ENCODE data around the gene KL.

- TF ChIP-seq CTCF (IDR thresholded peaks at IDR 0.05): no peak
- TF ChIP-seq POLR2A (IDR thresholded peaks at IDR 0.05): no peak
- no peak for TF ChIP-seq POLR2AphosphoS5 (IDR thresholded peaks at IDR 0.05)
- TF ChIP-seq EP300 (IDR thresholded peaks at IDR 0.05; ENCODE audit: low read depth): no peak
Measured at GRCh38 chr13:32978278-32978677, 37.9 kb upstream of the KL start.

Data from transverse colon (tissue), 4 donors.